H9 (cell line): ENCODE results near the gene IPO9. TPM values are rescaled to one million over a fixed set of nuclear protein-coding genes. Genes with fewer than 3 reads are reported as not detected.

Source experiments
- DNase-seq: peaks from one replicate; pipeline ENCODE4 v3.0.0-alpha.2; 2017
- H2AFZ ChIP-seq: one replicate; pipeline ENCODE4 v1.6.1; 2013; ENCODE audit warnings: mild to moderate bottlenecking, low read length, control low read depth, moderate library complexity
- H2AK5ac ChIP-seq: 2 replicates; pipeline ENCODE4 v1.6.1; 2013; ENCODE audit warnings: low read length, control low read depth, mixed read lengths; ENCODE audit not compliant: insufficient read length
- H2BK120ac ChIP-seq: one replicate; pipeline ENCODE4 v1.6.1; 2013; ENCODE audit warnings: low read depth, mild to moderate bottlenecking, low read length, control low read depth, inconsistent platforms; ENCODE audit not compliant: poor library complexity, severe bottlenecking
- H2BK12ac ChIP-seq: 2 replicates; pipeline ENCODE4 v1.6.1; 2013; ENCODE audit warnings: low read length, control low read depth, mixed read lengths, low read depth; ENCODE audit not compliant: insufficient read length
- H2BK15ac ChIP-seq: 2 replicates; pipeline ENCODE4 v1.6.1; 2013; ENCODE audit warnings: low read depth, low read length, control low read depth
- H2BK20ac ChIP-seq: one replicate; pipeline ENCODE4 v1.6.1; 2013; ENCODE audit warnings: low read depth, mild to moderate bottlenecking, low read length, control low read depth, inconsistent platforms; ENCODE audit not compliant: poor library complexity, severe bottlenecking
- H2BK5ac ChIP-seq: 2 replicates; pipeline ENCODE4 v1.6.1; 2013; ENCODE audit warnings: low read length, control low read depth, mixed read lengths; ENCODE audit not compliant: insufficient read length
- H3K14ac ChIP-seq: 2 replicates; pipeline ENCODE4 v1.6.1; 2013; ENCODE audit warnings: low read length, control low read depth; ENCODE audit not compliant: insufficient read depth
- H3K18ac ChIP-seq: 2 replicates; pipeline ENCODE4 v1.6.1; 2013; ENCODE audit warnings: low read depth, mild to moderate bottlenecking, mixed read lengths, low read length, control low read depth; ENCODE audit not compliant: insufficient read length
- H3K23ac ChIP-seq: 2 replicates; pipeline ENCODE4 v1.6.1; 2013; ENCODE audit warnings: low read length, control low read depth, mixed read lengths, low read depth; ENCODE audit not compliant: insufficient read length
- H3K23me2 ChIP-seq: 2 replicates; pipeline ENCODE4 v1.6.1; 2013; ENCODE audit warnings: low read depth, mild to moderate bottlenecking, mixed read lengths, low read length, control low read depth; ENCODE audit not compliant: insufficient read length, poor library complexity, severe bottlenecking
- H3K27ac ChIP-seq: 2 replicates; pipeline ENCODE4 v1.5.1; 2013; ENCODE audit warnings: low read length, control low read depth, mixed read lengths, low read depth; ENCODE audit not compliant: insufficient read length
- H3K27me3 ChIP-seq: 2 replicates; pipeline ENCODE4 v1.6.1; 2013; ENCODE audit warnings: low read length, control low read depth, inconsistent platforms; ENCODE audit not compliant: insufficient read depth
- H3K4ac ChIP-seq: 2 replicates; pipeline ENCODE4 v1.6.1; 2013; ENCODE audit warnings: low read depth, mild to moderate bottlenecking, control low read depth, inconsistent platforms, low read length, moderate library complexity
- H3K4me1 ChIP-seq: 2 replicates; pipeline ENCODE4 v1.6.1; 2013; ENCODE audit warnings: low read length, control low read depth, inconsistent platforms; ENCODE audit not compliant: insufficient read depth
- H3K4me2 ChIP-seq: 2 replicates; pipeline ENCODE4 v1.6.1; 2013; ENCODE audit warnings: low read length, control low read depth, mixed read lengths; ENCODE audit not compliant: insufficient read length, insufficient read depth
- H3K56ac ChIP-seq: 2 replicates; pipeline ENCODE4 v1.6.1; 2013; ENCODE audit warnings: low read depth, mild to moderate bottlenecking, mixed read lengths, low read length, control low read depth; ENCODE audit not compliant: insufficient read length
- H3K79me1 ChIP-seq: 2 replicates; pipeline ENCODE4 v1.6.1; 2013; ENCODE audit warnings: low read depth, mild to moderate bottlenecking, moderate library complexity, low read length, control low read depth, inconsistent platforms; ENCODE audit not compliant: insufficient read depth, poor library complexity, severe bottlenecking
- H3K79me2 ChIP-seq: 2 replicates; pipeline ENCODE4 v1.6.1; 2013; ENCODE audit warnings: low read length, control low read depth, inconsistent platforms; ENCODE audit not compliant: insufficient read depth
- H3K9ac ChIP-seq: 2 replicates; pipeline ENCODE4 v1.6.1; 2013; ENCODE audit warnings: low read length, control low read depth, mixed read lengths; ENCODE audit not compliant: insufficient read length; ENCODE audit errors: extremely low read depth
- H3K9me3 ChIP-seq: one replicate; pipeline ENCODE4 v1.6.1; 2013; ENCODE audit warnings: low read depth, low read length, inconsistent platforms; ENCODE audit not compliant: control insufficient read depth
- H3T11ph ChIP-seq: one replicate; pipeline ENCODE4 v1.6.1; 2013; ENCODE audit warnings: mild to moderate bottlenecking, low read length, control low read depth, inconsistent platforms
- H4K20me1 ChIP-seq: one replicate; pipeline ENCODE4 v1.6.1; 2013; ENCODE audit not compliant: control insufficient read depth, insufficient read length, insufficient read depth
- H4K5ac ChIP-seq: 2 replicates; pipeline ENCODE4 v1.6.1; 2013; ENCODE audit warnings: low read depth, mild to moderate bottlenecking, mixed read lengths, low read length, control low read depth; ENCODE audit not compliant: insufficient read length
- H4K8ac ChIP-seq: replicated peaks from 2 replicates; pipeline ENCODE4 v1.6.1; 2013; ENCODE audit warnings: low read length, control low read depth, mixed read lengths, low read depth; ENCODE audit not compliant: insufficient read length
- H4K91ac ChIP-seq: 2 replicates; pipeline ENCODE4 v1.6.1; 2013; ENCODE audit warnings: low read depth, mild to moderate bottlenecking, moderate library complexity, mixed read lengths, low read length, control low read depth; ENCODE audit not compliant: insufficient read length
- H3K27ac Mint-ChIP-seq, 3 experiments: 2 replicates in 2 of 3; 3 replicates in 1 of 3; pipeline ENCODE4 v1.8.0; 2020 to 2021; ENCODE audit warnings: mixed read lengths in 3 of 3, mild to moderate bottlenecking in 1 of 3, moderate library complexity in 1 of 3
- H3K27me3 Mint-ChIP-seq: 2 replicates; pipeline ENCODE4 v1.8.0; 2021; ENCODE audit warnings: low read depth, mild to moderate bottlenecking, moderate library complexity, mixed read lengths
- H3K36me3 Mint-ChIP-seq, 3 experiments: 2 replicates in 2 of 3; 3 replicates in 1 of 3; pipeline ENCODE4 v1.8.0; 2020 to 2021; ENCODE audit warnings: low read depth in 3 of 3, mixed read lengths in 3 of 3; ENCODE audit not compliant: insufficient read depth in 1 of 3
- H3K4me1 Mint-ChIP-seq, 2 experiments: 2 replicates each; pipeline ENCODE4 v1.8.0; 2020; ENCODE audit warnings: mixed read lengths in 2 of 2
- H3K4me3 Mint-ChIP-seq, 2 experiments: 2 replicates in 1 of 2; 3 replicates in 1 of 2; pipeline ENCODE4 v1.8.0; 2020 to 2021; ENCODE audit warnings: mild to moderate bottlenecking in 2 of 2, mixed read lengths in 2 of 2, moderate library complexity in 1 of 2
- H3K9me3 Mint-ChIP-seq, 2 experiments: 2 replicates in 1 of 2; 3 replicates in 1 of 2; pipeline ENCODE4 v1.8.0; 2020; ENCODE audit warnings: mild to moderate bottlenecking in 2 of 2, mixed read lengths in 2 of 2, moderate library complexity in 1 of 2
- WGBS: extraction: QIAGEN DNeasy Blood & Tissue Kit; methylation state at CpG from one replicate; pipeline ENCODE4 v1.1.7; 2013; ENCODE audit warnings: missing lambda C conversion rate, low lambda C conversion rate, mixed read lengths; ENCODE audit not compliant: insufficient read length; ENCODE audit errors: extremely low coverage; 5-methylcytosine and 5-hydroxymethylcytosine counted together
- total RNA-seq: library from RNA; stranded (reverse); gene quantifications from 2 replicates; pipeline ENCODE4 v1.2.1, GENCODE V29; 2021
- TF ChIP-seq, protein P1 (sequence below): fragments of 200-600 bp; sonication (generic); conservative IDR thresholded peaks from 3 replicates; pipeline ENCODE4 v1.8.0; 2021; ENCODE audit warnings: antibody characterized with exemption, mild to moderate bottlenecking

Gene IPO9
- total RNA-seq, 1 experiment from 2014 or later: 104 TPM

DNA sequence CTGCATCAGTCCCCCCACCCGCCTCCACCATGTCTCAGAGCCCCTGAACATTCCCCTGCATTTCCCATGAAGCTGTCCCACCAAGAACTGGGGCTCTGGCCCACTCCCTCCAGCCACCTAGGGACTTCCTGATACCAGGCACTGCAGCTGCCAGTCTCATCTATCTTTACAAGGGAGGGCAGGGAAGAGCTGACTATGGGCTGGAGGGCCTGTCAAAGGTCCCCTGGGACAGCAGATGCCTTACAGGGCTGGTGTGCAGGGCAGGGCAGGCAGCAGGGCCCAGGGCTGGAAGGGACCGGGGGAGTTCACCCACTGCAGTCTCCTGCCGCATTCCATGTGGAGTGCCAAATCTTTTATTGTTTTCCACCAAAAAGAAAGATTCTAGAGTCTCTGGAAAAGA lies 77.4 kb downstream of the IPO9 start:
- H2BK120ac ChIP-seq: no peak overlapping the region
- H4K20me1 ChIP-seq: no peaks in the 10 kb centered on the region
- H3K4me2 ChIP-seq: no peak overlapping the region
- no peak overlapping the region for H3K27ac ChIP-seq
- H4K91ac ChIP-seq: no peak overlapping the region
- H2AK5ac ChIP-seq: no peak overlapping the region
- no peak overlapping the region for H3K9ac ChIP-seq
- H3K27me3 ChIP-seq: no peaks in the 10 kb centered on the region
- no peak overlapping the region for H2BK5ac ChIP-seq
- Mint-ChIP-seq H3K4me3 (no peak overlapping the region), H3K27me3 (0 out of 2 replicates have a peak, but pooled peaks cover 1% of the 10 kb centered on the region), H3K36me3 (no peaks in the 10 kb centered on the region; a peak in 1 of 7 replicates), H3K4me1 (peaks cover 3 to 8% of the 10 kb centered on the region in 2 experiments; a peak in 3 of 4 replicates), H3K27ac (peak overlapping the region in 1 of 3 experiments; percentile 32; a peak in 1 of 7 replicates), H3K9me3 (no peaks in the 10 kb centered on the region)
- no peak for DNase-seq
- H3K23ac ChIP-seq: no peak overlapping the region
- no peaks in the 10 kb centered on the region for H3K79me2 ChIP-seq
- H3T11ph ChIP-seq: no peak overlapping the region
- no peak overlapping the region for H4K8ac ChIP-seq
- no peak overlapping the region for H3K4ac ChIP-seq
- no peaks in the 10 kb centered on the region for H3K23me2 ChIP-seq
- H2BK15ac ChIP-seq: no peak overlapping the region
- no peaks in the 10 kb centered on the region for H3K79me1 ChIP-seq
- no peak overlapping the region for H3K56ac ChIP-seq
- no peak overlapping the region for H4K5ac ChIP-seq
- TF ChIP-seq, protein P1, sequence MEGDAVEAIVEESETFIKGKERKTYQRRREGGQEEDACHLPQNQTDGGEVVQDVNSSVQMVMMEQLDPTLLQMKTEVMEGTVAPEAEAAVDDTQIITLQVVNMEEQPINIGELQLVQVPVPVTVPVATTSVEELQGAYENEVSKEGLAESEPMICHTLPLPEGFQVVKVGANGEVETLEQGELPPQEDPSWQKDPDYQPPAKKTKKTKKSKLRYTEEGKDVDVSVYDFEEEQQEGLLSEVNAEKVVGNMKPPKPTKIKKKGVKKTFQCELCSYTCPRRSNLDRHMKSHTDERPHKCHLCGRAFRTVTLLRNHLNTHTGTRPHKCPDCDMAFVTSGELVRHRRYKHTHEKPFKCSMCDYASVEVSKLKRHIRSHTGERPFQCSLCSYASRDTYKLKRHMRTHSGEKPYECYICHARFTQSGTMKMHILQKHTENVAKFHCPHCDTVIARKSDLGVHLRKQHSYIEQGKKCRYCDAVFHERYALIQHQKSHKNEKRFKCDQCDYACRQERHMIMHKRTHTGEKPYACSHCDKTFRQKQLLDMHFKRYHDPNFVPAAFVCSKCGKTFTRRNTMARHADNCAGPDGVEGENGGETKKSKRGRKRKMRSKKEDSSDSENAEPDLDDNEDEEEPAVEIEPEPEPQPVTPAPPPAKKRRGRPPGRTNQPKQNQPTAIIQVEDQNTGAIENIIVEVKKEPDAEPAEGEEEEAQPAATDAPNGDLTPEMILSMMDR: no peak
- no peak overlapping the region for H2BK12ac ChIP-seq
- no peak overlapping the region for H2BK20ac ChIP-seq
- H3K14ac ChIP-seq: no peak overlapping the region
- no CpG with 5 or more reads among the region's 3 CpGs for WGBS
- no peaks in the 10 kb centered on the region for H3K4me1 ChIP-seq
- H2AFZ ChIP-seq: no peak overlapping the region
- peak overlapping the region; percentile 11 for H3K18ac ChIP-seq
- no peaks in the 10 kb centered on the region for H3K9me3 ChIP-seq
